HG03575 (cell line): ENCODE results near the gene LAS1L.
"Not testable (repeated sequence)": the region's sequence is repeated elsewhere in the genome, so short reads cannot be mapped to it uniquely, and the experiment has no call there.

Experiments
- ATAC-seq: cut with Tn5 transposase; IDR thresholded peaks from one replicate; pipeline ENCODE4 v1.9.1; 2021; ENCODE audit not compliant: unreplicated experiment, insufficient number of reproducible peaks, low FRiP score; ENCODE audit errors: extremely low read depth

LAS1L gene

GRCh38 chrX:65522739-65523372 is 11.7 kb downstream of the LAS1L start:
- no peak for ATAC-seq

- not testable (repeated sequence) for ATAC-seq
Measured at GRCh38 chrX:65519530-65519929, 15.1 kb downstream of the LAS1L start.

GRCh38 chrX:65518980-65519379 is 15.6 kb downstream of the LAS1L start:
- not testable (repeated sequence) for ATAC-seq

GRCh38 chrX:65517923-65518322 is 16.7 kb downstream of the LAS1L start:
- ATAC-seq = no peak

- ATAC-seq = no peak
Measured at GRCh38 chrX:65516756-65517155, 17.8 kb downstream of the LAS1L start.

GRCh38 chrX:65513610-65514009 is 21.0 kb downstream of the LAS1L start:
- ATAC-seq = no peak

- no peak for ATAC-seq
Measured at GRCh38 chrX:65509400-65509799, 25.2 kb downstream of the LAS1L start.

- no peak for ATAC-seq
Measured at GRCh38 chrX:65508851-65509250, 25.7 kb downstream of the LAS1L start.

GRCh38 chrX:65502618-65503017 is 32.0 kb downstream of the LAS1L start:
- no peak for ATAC-seq

GRCh38 chrX:65493431-65493830 is 41.2 kb downstream of the LAS1L start:
- ATAC-seq = no peak

- ATAC-seq = no peak
Measured at GRCh38 chrX:65491620-65492019, 43.0 kb downstream of the LAS1L start.

- no peak for ATAC-seq
Measured at GRCh38 chrX:65488495-65488894, 46.1 kb downstream of the LAS1L start.

- ATAC-seq = no peak
Measured at GRCh38 chrX:65480960-65481359, 53.6 kb downstream of the LAS1L start.

- ATAC-seq = not testable (repeated sequence)
Measured at GRCh38 chrX:65479102-65479501, 55.5 kb downstream of the LAS1L start.

GRCh38 chrX:65476564-65476963 is 58.0 kb downstream of the LAS1L start:
- ATAC-seq = no peak

GRCh38 chrX:65463550-65463949 is 71.0 kb downstream of the LAS1L start:
- ATAC-seq = no peak
